ENCODE results near the gene SLX9. TPM values are rescaled to one million over a fixed set of nuclear protein-coding genes. Genes with fewer than 3 reads are reported as not detected.

Gene SLX9
- total and polyA plus RNA-seq, 9 donors, result 5.6 to 24.1 (median 16.6) TPM

GRCh38 chr21:44913425-44914175, 26.2 kb upstream of the SLX9 start:
- H3K4me3 ChIP-seq, result no peak overlapping the region
- H3K36me3 ChIP-seq, result no peaks in the 10 kb centered on the region
- intact Hi-C loops (cut with DNase I), result no loop called here
- H3K27ac ChIP-seq, result no peak overlapping the region
- H3K4me1 ChIP-seq (ENCODE audit: insufficient read depth), result peaks cover 4% of the 10 kb centered on the region
- TF ChIP-seq CTCF (IDR thresholded peaks at IDR 0.05), result no peak
- no peaks in the 10 kb centered on the region for H3K27me3 ChIP-seq
- no peaks in the 10 kb centered on the region for H3K9me3 ChIP-seq
- WGBS, 3 donors, result 78 to 82% (median 79%) methylated on average over 6 to 7 of the region's 7 CpGs
- no peak for DNase-seq

GRCh38 chr21:44914176-44914874, 25.5 kb upstream of the SLX9 start:
- DNase-seq, result no peak
- H3K4me1 ChIP-seq (ENCODE audit: insufficient read depth), result peaks cover 3% of the 10 kb centered on the region
- no peak overlapping the region for H3K4me3 ChIP-seq
- H3K27me3 ChIP-seq, result no peaks in the 10 kb centered on the region
- 82 to 86% (median 83%) methylated on average over 17 to 18 of the region's 18 CpGs for WGBS, 3 donors
- TF ChIP-seq POLR2A (IDR thresholded peaks at IDR 0.05) (no peak), EP300 (IDR thresholded peaks at IDR 0.05) (no peak), CTCF (IDR thresholded peaks at IDR 0.05) (no peak)
- no peaks in the 10 kb centered on the region for H3K9me3 ChIP-seq
- no peak overlapping the region for H3K27ac ChIP-seq
- intact Hi-C loops (cut with DNase I), result no loop called here
- no peaks in the 10 kb centered on the region for H3K36me3 ChIP-seq

GRCh38 chr21:44916965-44917364, 22.9 kb upstream of the SLX9 start:
- Histone ChIP-seq H3K36me3 (no peaks in the 10 kb centered on the region), H3K27me3 (no peaks in the 10 kb centered on the region), H3K9me3 (no peaks in the 10 kb centered on the region), H3K4me3 (no peak overlapping the region), H3K27ac (no peak overlapping the region), H3K4me1 (ENCODE audit: insufficient read depth) (no peaks in the 10 kb centered on the region)
- WGBS, 3 donors, result 26 to 36% (median 29%) methylated on average over 7 of the region's 7 CpGs
- intact Hi-C loops (cut with DNase I), result no loop called here
- no peak for DNase-seq
- no peak for TF ChIP-seq CTCF (IDR thresholded peaks at IDR 0.05)
- no peak for TF ChIP-seq POLR2A (IDR thresholded peaks at IDR 0.05)
- no peak for TF ChIP-seq EP300 (IDR thresholded peaks at IDR 0.05)

GRCh38 chr21:44917446-44918106, 22.3 kb upstream of the SLX9 start:
- Histone ChIP-seq H3K27me3 (no peaks in the 10 kb centered on the region), H3K27ac (no peak overlapping the region), H3K4me1 (ENCODE audit: insufficient read depth) (no peaks in the 10 kb centered on the region), H3K36me3 (no peaks in the 10 kb centered on the region), H3K4me3 (no peak overlapping the region), H3K9me3 (no peaks in the 10 kb centered on the region)
- WGBS, 3 donors, result 72 to 82% (median 73%) methylated on average over 14 to 15 of the region's 15 CpGs
- DNase-seq, result no peak
- TF ChIP-seq CTCF (IDR thresholded peaks at IDR 0.05) (no peak), EP300 (IDR thresholded peaks at IDR 0.05) (no peak), POLR2A (IDR thresholded peaks at IDR 0.05) (no peak)
- intact Hi-C loops (cut with DNase I), result no loop called here
